Neural cell (in vitro differentiated cells): ENCODE results near the gene FUT8. TPM values are rescaled to one million over a fixed set of nuclear protein-coding genes. Genes with fewer than 3 reads are reported as not detected.

Experiments
- H2AFZ ChIP-seq: fragments of 200-600, 300-800 bp; sonication (generic), shearing (Covaris generic); 2 replicates; pipeline ENCODE4 v1.6.0; 2014; ENCODE audit warnings: low read depth, mild to moderate bottlenecking, antibody characterized with exemption, low read length, moderate library complexity
- H3F3A ChIP-seq: fragments of 200-600 bp; shearing (Covaris generic); 2 replicates; pipeline ENCODE4 v1.6.1; 2016; ENCODE audit warnings: mild to moderate bottlenecking, moderate library complexity, mixed read lengths, antibody characterized with exemption, low read length; ENCODE audit not compliant: insufficient read depth, poor library complexity, severe bottlenecking
- H3K27ac ChIP-seq: fragments of 200-600, 300-800 bp; sonication (generic), shearing (Covaris generic); 2 replicates; pipeline ENCODE4 v1.5.1; 2014; ENCODE audit warnings: mild to moderate bottlenecking, low read length, moderate library complexity
- H3K27me3 ChIP-seq: fragments of 300-800, 200-600 bp; sonication (generic), shearing (Covaris generic); 2 replicates; pipeline ENCODE4 v1.6.0; 2014; ENCODE audit warnings: mild to moderate bottlenecking, low read depth, low read length, moderate library complexity; ENCODE audit not compliant: insufficient read depth
- H3K36me3 ChIP-seq: fragments of 300-800, 200-600 bp; sonication (generic), shearing (Covaris generic); 2 replicates; pipeline ENCODE4 v1.5.1; 2014; ENCODE audit warnings: mild to moderate bottlenecking, antibody characterized with exemption, low read length, moderate library complexity; ENCODE audit not compliant: insufficient read depth
- H3K4me2 ChIP-seq: fragments of 300-800, 200-600 bp; sonication (generic), shearing (Covaris generic); 2 replicates; pipeline ENCODE4 v1.6.0; 2014; ENCODE audit warnings: mild to moderate bottlenecking, low read length
- H3K4me3 ChIP-seq: fragments of 300-800, 200-600 bp; sonication (generic), shearing (Covaris generic); 2 replicates; pipeline ENCODE4 v1.5.1; 2014; ENCODE audit warnings: mild to moderate bottlenecking, low read length, moderate library complexity
- H3K79me2 ChIP-seq: fragments of 200-600 bp; shearing (Covaris generic); replicated peaks from 2 replicates; pipeline ENCODE4 v1.6.0; 2014; ENCODE audit warnings: mild to moderate bottlenecking, low read length, moderate library complexity; ENCODE audit not compliant: insufficient read depth
- H3K9ac ChIP-seq: fragments of 300-800, 200-600 bp; sonication (generic), shearing (Covaris generic); 2 replicates; pipeline ENCODE4 v1.6.1; 2016; ENCODE audit warnings: mild to moderate bottlenecking, low read length, mixed read lengths
- H3K9me2 ChIP-seq: fragments of 200-600 bp; shearing (Covaris generic); 2 replicates; pipeline ENCODE4 v1.6.1; 2016; ENCODE audit warnings: mild to moderate bottlenecking, low read length, mixed read lengths; ENCODE audit not compliant: insufficient read depth
- H3K9me3 ChIP-seq: fragments of 200-600, 300-800 bp; sonication (generic), shearing (Covaris generic); 2 replicates; pipeline ENCODE4 v1.6.1; 2016; ENCODE audit warnings: mild to moderate bottlenecking, mixed run types, low read length, moderate library complexity, mixed read lengths
- H4K20me1 ChIP-seq: fragments of 200-600 bp; shearing (Covaris generic); 2 replicates; pipeline ENCODE4 v1.6.1; 2016; ENCODE audit warnings: mild to moderate bottlenecking, mixed run types; ENCODE audit not compliant: insufficient read depth
- CTCF ChIP-seq: fragments of 450-650 bp; IDR thresholded peaks from 2 replicates; pipeline ENCODE4 v1.5.1; 2014; ENCODE audit warnings: antibody characterized with exemption, mild to moderate bottlenecking, moderate library complexity; ENCODE audit not compliant: poor library complexity, severe bottlenecking
- EP300 ChIP-seq: fragments of 450-650 bp; conservative IDR thresholded peaks from 2 replicates; pipeline ENCODE4 v1.6.1; 2014; ENCODE audit warnings: antibody characterized with exemption, mild to moderate bottlenecking, moderate library complexity; ENCODE audit not compliant: poor library complexity, severe bottlenecking
- EZH2 ChIP-seq: fragments of 200-600, 300-800 bp; shearing (Covaris generic), sonication (generic); IDR thresholded peaks from 2 replicates; pipeline ENCODE4 v1.6.1; 2014; ENCODE audit warnings: antibody characterized with exemption, low read length, borderline replicate concordance, mild to moderate bottlenecking; ENCODE audit not compliant: insufficient read depth, poor library complexity, severe bottlenecking
- MXI1 ChIP-seq: fragments of 450-650 bp; conservative IDR thresholded peaks from 2 replicates; pipeline ENCODE4 v1.6.1; 2014; ENCODE audit warnings: antibody characterized with exemption, mild to moderate bottlenecking; ENCODE audit not compliant: poor library complexity, severe bottlenecking
- POLR2AphosphoS5 ChIP-seq: IDR thresholded peaks from 2 replicates; pipeline ENCODE4 v1.6.1; 2012
- RAD21 ChIP-seq: fragments of 450-650 bp; conservative IDR thresholded peaks from 2 replicates; pipeline ENCODE4 v1.6.1; 2014; ENCODE audit warnings: antibody characterized with exemption, mild to moderate bottlenecking, moderate library complexity
- REST ChIP-seq: IDR thresholded peaks from 2 replicates; pipeline ENCODE4 v1.6.1; 2012; ENCODE audit warnings: borderline replicate concordance
- SMC3 ChIP-seq: fragments of 450-650 bp; conservative IDR thresholded peaks from 2 replicates; pipeline ENCODE4 v1.6.1; 2014; ENCODE audit warnings: antibody characterized with exemption, mild to moderate bottlenecking, moderate library complexity; ENCODE audit not compliant: poor library complexity
- TAF1 ChIP-seq: IDR thresholded peaks from 2 replicates; pipeline ENCODE4 v1.6.1; 2012; ENCODE audit warnings: low read depth
- polyA plus RNA-seq: library from polyadenylated mRNA; depleted of rRNA; stranded (reverse); fragments of >200 nt; gene quantifications from 2 replicates; pipeline ENCODE4 v1.2.3, GENCODE V29; 2014

Gene FUT8
- polyA plus RNA-seq, 1 donor from 2014 or later, result 72.8 TPM

- Histone ChIP-seq H2AFZ (no peak overlapping the region), H3K4me2 (no peak overlapping the region), H3K36me3 (no peaks in the 10 kb centered on the region), H3F3A (no peaks in the 10 kb centered on the region), H3K27me3 (no peaks in the 10 kb centered on the region), H3K4me3 (no peak overlapping the region), H3K9me3 (no peaks in the 10 kb centered on the region), H3K9me2 (no peaks in the 10 kb centered on the region), H3K79me2 (no peaks in the 10 kb centered on the region), H3K27ac (no peak overlapping the region), H3K9ac (no peak overlapping the region), H4K20me1 (no peaks in the 10 kb centered on the region)
- TF ChIP-seq RAD21 (no peak), MXI1 (no peak), POLR2AphosphoS5 (no peak), REST (no peak), CTCF (no peak), EZH2 (no peak), EP300 (no peak), TAF1 (no peak), SMC3 (no peak)
Observed at GRCh38 chr14:65661865-65662264, 249.3 kb downstream of the FUT8 start.

- H3K27me3 ChIP-seq, result no peaks in the 10 kb centered on the region
- H2AFZ ChIP-seq, result no peak overlapping the region
- no peak overlapping the region for H3K9ac ChIP-seq
- H3K27ac ChIP-seq, result no peak overlapping the region
- H3K9me2 ChIP-seq, result no peaks in the 10 kb centered on the region
- no peaks in the 10 kb centered on the region for H3K79me2 ChIP-seq
- H3F3A ChIP-seq, result no peaks in the 10 kb centered on the region
- H4K20me1 ChIP-seq, result no peaks in the 10 kb centered on the region
- TF ChIP-seq SMC3 (no peak), EZH2 (no peak), MXI1 (no peak), TAF1 (no peak), EP300 (no peak), POLR2AphosphoS5 (no peak), CTCF (no peak), RAD21 (no peak), REST (no peak)
- H3K9me3 ChIP-seq, result no peaks in the 10 kb centered on the region
- no peaks in the 10 kb centered on the region for H3K36me3 ChIP-seq
- H3K4me3 ChIP-seq, result no peak overlapping the region
- no peak overlapping the region for H3K4me2 ChIP-seq
Observed at GRCh38 chr14:65664436-65664835, 251.9 kb downstream of the FUT8 start.
